Esophagus squamous epithelium (tissue), 4 donors: Measurements from ENCODE around the gene CA10.

ENCODE experiments used
- CTCF ChIP-seq, 6 experiments: fragments of 450-650 bp in 4 of 6; fragments of 200-600 bp in 2 of 6; sonication (generic) in 2 of 6; IDR thresholded peaks; one replicate each; pipeline ENCODE4 v1.5.1; 2016 to 2019; ENCODE audit warnings: antibody characterized with exemption in 6 of 6, mild to moderate bottlenecking in 4 of 6, moderate library complexity in 4 of 6
- POLR2A ChIP-seq, 4 donors: fragments of 450-650 bp; IDR thresholded peaks; one replicate each; pipeline ENCODE4 v1.6.1; 2017; ENCODE audit warnings: antibody characterized with exemption in 4 of 4, mild to moderate bottlenecking in 4 of 4, moderate library complexity in 3 of 4

- TF ChIP-seq POLR2A (IDR thresholded peaks at IDR 0.05) (no peak), CTCF (IDR thresholded peaks at IDR 0.05) (no peak)
Observed at GRCh38 chr17:51667706-51668083, 490.8 kb downstream of the CA10 start.
